Effector CD8-positive, alpha-beta T cell (primary cell): ENCODE data around the gene ABO.
"Not testable (repeated sequence)": the region's sequence is repeated elsewhere in the genome, so short reads cannot be mapped to it uniquely, and the experiment has no call there.

Experiments used
- DNase-seq: peaks from one replicate; lab custom pipeline; 2025; lab: John Stamatoyannopoulos, UW

Gene ABO

DNA sequence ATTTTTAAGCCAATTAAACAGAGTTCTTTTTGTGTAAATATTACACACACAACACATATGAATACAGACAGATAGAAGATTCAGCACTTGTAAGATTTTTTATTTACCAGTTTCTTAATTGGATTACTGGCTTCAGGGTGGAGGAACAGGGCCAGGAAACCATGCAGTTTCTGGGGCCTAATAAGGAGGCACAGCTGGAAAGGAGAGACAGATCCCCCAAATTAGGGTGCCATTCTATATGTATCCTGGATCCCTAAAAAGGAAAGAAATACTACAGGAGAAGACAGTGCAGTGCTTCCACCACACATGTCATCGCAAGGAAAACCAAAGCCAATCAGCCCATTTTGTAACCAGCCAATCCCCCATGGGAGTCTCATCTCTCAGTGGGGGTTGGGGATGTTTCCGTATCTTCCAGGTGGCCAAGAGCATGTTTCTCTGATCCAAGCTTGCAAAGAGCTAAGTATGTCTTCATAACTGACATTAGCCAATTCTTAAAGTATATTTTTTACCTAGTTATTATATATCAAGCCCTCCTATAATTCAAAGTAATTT lies 15.8 kb upstream of the ABO start:
- no peak for DNase-seq

DNA sequence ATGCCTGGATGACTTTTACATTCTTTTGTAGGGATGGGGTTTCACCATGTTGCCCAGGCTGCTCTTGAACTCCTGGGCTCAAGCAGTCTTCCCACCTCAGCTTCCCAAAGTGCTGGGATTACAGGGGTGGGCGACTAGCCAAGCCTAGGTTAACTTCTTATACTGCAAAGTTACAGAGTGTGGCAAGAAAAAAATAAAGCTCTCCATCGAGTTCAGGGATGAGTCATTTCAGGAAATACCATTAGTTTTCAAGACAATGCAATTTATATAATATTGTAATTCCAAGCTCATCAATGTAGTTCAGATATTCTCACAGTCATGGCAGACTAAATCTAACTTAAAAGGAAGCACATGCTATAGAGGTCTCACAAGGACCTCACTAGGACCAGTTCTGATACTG lies 11.5 kb upstream of the ABO start:
- no peak for DNase-seq

DNA sequence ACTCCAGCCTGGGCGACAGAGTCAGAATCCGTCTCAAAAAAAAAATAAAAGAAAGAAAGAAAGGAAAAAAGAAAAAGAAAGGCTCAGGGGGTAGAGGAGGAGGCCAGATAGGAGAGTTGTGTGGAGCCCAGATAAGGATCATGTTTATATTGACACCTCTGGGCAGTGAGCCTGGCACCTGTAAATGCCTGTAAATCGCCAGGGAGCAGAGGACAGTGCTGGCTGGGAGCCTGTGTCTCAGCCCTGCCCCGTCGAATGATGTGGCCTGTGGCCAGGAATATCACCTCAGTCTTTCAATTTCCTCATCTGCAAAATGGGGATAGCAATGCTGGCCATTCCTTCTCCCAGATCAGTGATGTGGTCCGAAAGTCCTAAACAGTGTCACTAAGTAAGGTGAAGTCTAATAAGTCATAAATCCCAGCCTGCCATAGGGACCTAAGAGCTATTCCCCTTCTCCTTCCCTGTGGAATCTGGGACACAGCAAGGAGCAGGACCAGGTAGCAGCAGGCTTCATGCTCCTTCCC lies 10.3 kb upstream of the ABO start:
- no peak for DNase-seq

DNA sequence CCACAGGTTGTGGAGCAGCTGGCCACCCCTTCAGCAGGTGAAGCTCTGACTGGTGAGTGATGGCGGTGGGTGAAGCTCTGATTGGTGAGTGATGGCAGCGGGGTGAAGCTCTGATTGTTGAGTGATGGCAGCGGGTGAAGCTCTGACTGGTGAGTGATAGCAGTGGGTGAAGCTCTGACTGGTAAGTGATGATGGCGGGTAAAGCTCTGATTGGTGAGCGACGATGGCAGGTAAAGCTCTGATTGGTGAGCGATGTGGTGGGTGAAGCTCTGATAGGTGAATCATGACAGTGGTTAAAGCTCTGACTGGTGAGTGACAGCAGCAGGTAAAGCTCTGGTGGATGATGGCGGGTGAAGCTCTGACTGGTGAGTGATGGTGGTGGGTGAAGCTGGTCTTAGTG lies 9.4 kb upstream of the ABO start:
- no peak for DNase-seq

DNA sequence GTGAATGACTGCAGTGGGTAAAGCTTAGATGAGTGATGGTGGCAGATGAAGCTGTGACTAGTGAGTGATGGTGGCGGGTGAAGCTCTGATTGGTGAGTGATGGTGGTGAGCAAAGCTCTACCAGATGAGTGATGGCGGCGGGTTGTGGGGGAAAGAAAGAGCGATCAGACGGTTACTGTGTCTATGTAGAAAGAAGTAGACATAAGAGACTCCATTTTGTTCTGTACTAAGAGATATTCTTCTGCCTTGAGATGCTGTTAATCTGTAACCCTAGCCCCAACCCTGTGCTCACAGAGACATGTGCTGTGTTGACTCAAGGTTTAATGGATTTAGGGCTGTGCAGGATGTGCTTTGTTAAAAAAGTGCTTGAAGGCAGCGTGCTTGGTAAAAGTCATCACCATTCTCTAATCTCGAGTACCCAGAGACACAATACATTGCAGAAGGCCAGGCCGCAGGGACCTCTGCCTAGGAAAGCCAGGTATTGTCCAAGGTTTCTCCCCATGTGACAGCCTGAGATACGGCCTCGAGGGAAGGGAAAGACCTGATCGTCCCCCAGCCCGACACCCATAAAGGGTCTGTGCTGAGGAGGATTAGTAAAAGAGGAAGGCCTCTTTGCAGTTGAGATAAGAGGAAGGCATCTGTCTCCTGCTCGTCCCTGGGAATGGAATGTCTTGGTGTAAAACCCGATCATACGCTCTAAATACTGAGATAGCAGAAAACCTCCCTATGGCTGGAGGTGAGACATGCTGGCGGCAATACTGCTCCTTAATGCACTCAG lies 8.4 kb upstream of the ABO start:
- not testable (repeated sequence) for DNase-seq

DNA sequence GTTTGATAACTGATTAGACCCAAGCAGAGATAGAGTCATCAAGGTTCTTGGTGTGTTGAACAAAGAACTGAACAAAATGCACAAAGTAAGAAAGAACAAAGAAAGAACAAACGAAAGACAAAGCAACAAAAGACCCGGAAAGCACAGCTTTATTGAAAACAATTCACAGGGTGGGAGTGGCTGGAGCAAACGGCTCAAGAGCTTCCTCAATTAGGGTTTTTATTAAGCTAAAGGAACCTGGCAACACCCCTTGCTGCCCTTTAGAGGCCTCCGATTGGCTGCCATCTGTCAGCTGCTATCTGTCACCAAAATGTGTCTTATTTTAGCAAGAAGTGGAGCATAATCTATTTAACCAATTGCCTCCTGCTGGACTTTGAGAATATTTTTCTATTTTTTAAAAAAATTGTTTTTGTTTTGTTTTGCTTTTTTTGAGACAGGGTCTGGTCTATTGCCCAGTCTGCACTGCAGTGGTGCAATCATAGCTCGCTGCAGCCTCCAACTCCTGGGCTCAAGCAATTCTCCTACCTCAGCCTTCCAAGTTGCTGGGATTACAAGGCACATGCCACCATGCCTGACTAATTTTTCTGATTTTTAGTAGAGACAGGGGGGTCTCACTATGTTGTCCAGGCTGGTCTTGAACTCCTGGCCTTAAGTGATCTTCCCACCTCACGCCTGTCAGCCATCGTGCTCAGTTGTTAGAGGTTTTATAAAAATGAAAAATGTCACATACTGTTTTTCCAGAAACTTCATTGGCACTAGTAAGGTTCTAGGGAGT lies 7.7 kb upstream of the ABO start:
- DNase-seq = no peak

DNA sequence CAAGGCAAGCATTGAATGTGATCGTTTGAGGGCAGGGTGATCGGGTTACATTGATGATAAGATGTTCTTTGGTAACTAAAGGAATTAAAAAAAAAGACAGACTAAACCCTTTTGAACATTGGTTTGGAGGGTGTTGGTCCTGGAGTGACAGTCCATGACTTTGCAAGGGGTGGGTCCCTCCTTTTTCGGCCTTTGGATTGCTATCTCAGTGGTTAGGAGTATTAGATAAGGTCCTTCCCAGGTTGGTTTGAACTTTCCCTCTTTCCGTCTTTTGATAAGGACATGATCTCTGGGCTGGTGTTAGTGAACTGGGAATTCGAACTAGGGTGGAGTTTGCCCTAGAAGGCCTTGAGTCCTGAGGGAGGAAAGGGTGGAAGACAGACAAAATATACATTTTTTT lies 5.4 kb upstream of the ABO start:
- DNase-seq = no peak

DNA sequence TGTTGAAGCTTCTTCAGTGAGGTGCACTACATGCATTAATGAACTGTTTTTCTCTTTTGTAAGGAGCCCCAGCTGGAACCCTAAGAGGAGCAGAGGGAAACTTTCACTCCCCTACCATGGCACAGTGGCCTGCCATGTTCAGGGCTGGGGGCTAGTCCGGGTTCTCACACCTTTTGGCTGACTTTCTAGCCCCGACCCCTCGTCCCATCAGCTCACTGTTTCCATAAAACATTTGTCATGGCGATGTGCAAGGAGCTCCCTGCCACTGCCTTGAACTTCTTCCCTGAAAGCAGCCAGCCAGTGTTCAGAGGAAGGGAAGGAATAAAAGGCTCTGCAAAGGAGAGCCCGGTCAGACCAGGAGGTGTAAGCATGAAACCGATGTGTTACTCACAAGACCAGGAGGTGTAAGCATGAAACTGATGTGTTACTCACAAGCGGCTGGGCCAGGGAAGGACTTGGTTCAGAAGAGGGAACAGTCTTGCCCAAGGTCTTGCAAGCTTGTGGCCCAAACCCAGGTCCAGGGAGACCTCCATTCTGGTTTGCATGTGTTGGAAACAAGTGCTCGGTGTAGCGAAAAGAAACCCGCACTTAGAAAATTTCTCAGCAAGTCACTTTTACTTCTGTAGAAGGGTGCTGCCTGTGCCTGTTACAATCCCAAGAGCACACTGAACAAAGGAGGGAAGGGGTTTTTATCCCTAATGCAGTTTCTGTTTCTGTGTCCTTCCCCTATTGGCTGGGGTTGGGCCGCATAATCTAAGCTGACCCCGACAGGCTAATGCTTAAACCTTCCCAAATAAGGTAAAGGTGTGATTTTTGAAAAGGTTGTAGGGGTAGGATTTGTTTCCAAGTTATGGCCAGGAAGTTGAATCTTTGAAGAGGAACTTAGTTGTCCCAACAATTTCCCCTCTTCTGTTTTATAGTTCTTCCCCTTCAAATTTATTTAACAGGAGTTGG lies 3.4 kb upstream of the ABO start:
- DNase-seq = no peak

DNA sequence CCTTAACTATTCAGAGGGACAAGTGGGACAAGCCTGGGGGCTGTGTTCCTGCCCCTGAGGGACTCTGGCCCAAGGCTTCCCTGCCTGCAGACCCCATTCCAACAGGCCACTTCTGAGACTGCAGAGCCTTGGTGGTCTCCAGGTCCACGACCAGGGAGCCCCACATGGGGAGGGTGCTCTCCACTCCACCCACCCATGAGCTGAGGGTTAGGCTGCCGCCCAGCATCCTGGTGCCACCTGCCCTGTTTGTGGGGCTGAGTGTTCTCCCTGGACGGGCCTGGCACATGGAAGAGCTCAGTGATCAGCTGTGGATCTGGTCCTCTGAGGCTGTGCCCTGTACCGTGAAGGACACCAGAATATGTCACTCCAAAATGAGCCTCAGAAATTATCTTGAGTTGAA lies 2.5 kb upstream of the ABO start:
- DNase-seq = no peak

DNA sequence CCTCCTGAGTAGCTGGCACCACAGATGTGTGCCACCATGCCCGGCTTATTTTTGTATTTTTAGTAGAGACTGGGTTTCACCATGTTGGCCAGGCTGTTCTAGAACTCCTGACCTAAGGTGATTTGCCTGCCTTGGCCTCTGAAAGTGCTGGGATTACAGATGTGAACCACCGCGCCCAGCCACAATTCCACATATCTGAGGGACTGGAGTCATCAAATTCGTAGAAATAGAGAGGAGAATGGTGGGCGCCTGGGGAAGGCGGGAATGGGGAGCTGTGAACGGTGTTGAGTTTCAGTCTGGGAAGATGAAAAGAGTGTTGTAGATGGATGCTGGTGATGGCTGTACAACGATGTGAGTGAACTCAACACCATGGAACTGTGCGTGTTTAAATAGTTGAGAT lies 1.9 kb upstream of the ABO start:
- DNase-seq = no peak

DNA sequence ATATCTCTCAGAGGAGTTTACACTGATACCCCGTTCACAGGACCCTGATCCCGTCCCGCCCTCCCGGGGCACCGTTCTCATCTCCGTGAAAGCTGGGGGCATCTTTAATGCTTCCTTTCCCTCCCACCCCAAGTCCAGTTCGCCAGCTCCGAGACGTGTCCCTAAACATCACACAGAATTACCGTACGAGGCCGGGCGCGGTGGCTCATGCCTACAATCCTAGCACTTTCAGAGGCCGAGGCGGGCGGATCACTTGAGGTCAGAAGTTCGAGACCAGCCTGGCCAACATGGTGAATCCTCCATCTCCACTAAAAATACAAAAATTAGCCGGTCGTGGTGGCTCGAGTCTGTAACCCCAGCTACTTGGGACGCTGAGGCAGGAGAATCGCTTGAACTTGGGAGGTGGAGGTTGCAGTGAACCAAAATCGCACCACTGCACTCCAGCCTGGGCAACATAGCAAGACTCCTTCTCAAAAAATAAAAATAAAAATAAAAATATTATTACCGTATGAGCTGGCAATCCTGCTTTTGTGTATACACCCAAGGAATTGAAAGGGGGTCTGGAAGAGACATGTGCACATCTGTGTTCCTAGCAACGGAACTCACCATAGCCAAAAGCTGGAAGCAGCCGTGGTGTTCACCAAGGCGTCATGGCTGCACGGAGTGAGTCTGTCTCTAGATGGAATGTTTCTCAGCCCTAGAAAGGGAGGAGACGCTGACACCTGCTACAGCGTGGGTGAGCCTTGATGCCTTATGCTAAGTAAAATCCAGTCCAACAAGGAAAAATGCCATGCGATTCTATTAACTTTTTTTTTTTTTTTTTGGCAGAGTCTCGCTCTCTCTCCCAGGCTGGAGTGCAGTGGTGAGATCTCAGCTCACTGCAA lies 1.2 kb upstream of the ABO start:
- DNase-seq = no peak

DNA sequence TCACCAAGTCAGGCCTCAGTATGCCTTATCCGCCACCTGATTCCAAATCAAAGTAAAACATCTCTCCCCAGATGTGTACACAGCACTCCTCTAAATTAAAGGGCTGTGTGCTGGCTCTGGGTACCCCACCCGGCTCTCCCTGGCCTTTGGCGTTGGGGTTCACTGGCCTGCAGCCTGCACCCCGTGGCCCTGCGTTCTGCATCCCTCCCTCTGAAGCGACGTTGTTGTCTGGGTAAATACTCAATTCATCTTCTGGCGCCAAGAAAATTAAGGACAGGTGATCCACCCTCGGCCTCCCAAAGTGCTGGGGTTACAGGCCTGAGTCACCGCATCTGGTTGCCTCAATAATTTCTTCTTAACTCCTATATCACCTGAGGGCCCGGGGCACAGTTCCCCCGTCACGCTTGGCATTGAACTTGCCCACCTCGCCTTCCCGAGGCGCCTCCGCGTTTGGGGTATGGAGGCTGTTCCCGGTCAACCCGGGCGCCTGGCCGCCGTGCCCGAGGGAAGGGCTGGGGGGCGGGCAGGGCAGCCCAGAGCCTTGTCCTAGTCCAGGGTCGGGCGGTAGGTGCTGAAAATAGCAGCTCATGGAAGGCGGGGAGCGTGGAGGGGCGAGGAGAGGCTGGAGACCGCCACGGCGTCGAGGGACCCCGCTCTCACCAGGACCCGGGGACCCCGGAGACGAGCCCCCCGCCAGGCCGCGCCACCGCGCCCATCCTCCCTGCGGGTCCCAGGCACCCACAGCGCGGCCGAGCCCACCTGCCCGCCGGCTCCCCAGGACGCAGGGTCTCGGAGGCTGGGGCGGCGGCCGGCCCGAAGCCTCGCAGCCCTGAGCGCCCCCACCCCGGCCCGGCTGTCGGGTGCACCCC lies 531 bp downstream of the ABO start:
- no peak for DNase-seq

DNA sequence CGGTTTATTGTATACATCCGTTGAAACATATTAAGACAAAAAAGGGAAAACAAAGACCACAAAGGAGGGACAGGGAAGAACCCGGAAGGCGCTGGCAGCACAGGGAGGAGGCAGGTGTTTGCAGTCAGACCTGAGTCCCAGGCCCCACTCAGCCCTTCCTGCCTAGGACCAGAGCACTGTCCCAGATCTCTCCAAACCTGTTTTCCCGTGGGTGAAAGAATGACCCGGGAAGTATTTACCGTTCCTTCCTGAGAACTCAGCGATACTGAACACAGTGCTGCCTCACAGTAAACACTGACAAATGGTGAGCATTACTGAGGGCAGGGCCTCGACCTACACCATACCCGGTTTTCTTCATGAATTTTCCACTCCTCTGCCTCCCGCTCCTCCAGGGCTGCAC lies 1.2 kb downstream of the ABO start:
- no peak for DNase-seq

DNA sequence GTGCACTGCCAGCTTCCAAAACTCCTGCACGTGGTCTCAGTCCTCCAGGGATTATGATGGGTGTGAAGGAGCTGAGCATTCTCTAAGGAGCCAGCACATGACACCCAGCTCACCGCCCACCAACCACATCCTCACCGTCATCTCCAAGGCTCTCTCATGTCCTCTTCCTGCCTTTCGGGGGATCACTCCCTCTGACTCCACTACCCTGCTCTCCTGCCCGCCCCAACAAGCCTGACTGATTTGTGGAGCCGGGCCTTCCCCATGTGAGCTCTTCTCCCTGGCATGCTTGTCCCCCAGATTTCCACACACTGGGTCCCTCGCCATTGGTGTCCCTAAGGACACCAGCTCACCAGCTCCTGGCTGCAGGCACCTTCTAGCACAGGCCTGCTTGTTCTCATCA lies 1.9 kb downstream of the ABO start:
- DNase-seq = no peak

DNA sequence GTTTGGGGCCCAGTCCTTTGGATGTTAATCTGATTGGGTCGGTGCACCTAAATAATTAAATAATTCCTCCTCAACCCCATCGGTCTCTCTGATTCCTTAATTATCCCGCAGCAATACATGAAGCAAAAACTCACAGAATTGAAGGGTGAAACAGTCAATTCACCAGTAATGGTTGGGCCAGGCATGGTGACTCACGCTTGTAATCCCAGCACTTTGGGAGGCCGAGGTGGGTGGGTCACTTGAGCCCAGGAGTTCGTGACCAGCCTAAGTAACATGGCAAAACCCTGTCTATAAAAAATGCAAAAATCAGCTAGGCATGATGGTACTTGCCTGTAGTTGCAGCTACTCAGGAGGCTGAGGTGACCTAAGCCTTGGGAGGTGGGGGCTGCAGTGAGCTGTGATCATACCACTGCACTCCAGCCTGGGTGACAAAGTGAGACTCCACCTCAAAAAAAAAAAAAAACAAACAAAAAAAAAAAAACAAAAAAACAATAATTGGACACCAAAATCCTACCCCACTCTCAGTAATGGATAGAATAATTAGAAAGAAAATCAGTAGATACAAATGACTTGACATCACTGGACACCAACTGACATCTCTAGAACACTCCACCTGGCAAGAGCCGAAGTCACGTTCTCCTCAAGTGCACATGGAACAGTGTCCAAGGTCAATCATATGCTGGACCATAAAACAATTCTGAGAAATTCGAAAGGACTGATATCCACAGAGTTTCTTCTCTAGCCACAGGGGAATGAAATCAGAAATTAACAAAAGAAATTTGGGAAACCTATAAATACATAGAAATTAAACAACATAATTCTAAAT lies 5.3 kb downstream of the ABO start:
- no peak for DNase-seq

DNA sequence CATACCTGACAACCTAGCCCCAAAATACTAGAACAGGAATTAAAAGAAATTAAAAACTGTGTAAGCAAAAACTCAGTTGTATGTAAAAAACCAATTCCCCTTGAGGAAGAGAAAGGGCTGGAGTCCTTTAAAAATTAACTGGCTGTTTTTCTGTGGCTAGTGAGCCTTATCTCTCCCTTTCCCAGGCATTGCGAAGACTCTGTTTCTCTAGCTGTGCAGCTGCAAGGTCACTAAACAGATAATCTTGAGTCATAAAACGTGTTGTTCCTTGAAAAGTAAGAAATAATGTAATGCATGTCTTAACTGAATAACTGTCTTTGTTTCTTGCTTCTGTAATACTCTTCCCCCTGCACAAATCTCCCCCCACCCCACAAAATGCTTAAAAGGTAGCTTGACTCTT lies 5.9 kb downstream of the ABO start:
- not testable (repeated sequence) for DNase-seq

DNA sequence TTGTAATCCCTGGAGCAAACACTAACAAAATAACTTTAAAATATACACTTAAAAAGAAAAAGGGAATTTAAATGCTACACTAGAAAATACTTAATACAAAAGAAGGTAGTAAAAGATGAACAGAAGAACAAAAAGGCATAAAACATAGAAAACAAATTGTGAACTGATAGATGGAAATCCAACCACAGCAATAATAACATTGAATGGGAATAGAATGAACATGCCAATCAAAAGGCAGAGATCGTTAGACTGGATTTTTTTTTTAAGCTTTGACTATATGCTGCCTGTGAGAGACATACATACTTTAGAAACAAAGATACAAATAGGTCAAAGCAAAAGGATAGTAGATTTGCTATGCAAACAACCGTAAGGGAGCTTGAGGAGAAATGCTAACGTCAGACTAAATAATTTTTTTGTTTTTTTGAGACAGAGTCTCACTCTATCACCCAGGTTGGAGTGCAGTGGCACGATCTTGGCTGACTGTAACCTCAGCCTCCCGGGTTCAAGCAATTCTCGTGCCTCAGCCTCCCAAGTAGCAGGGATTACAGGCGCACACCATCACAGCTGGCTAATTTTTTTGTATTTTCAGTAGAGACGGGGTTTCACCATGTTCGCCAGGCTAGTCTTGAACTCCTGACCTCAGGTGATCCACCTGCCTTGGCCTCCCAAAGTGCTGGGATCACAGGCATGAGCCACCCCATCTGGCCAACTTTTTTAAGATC lies 6.5 kb downstream of the ABO start:
- no peak for DNase-seq

DNA sequence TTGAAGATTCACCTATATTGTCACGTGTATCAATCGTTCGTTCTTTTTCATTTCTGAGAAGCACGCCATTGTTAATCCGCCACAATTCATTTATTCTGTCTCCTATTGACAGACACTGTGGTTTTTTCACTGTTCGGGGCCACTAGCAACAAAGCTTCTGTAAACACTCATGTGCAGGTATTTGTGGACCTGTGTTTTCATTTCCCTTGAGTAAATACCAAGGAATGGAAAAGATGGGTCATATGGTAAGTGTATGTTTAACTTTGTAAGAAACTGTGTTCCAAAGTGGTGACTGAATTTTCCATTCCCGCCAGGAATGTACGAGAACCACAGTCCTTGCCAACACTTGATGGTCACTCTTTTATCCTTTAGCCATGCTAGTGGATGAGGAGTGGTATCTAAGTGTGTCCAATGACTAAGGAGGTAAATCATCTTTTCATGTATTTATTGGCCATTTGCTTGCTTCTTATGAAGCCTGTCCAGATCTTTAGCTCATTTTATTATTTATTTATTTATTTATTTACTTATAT lies 10.7 kb downstream of the ABO start:
- no peak for DNase-seq
